ENCODE results near the gene ETV5. TPM values are rescaled to one million over a fixed set of nuclear protein-coding genes. Genes with fewer than 3 reads are reported as not detected.
A peak's percentile ranks its signal among the peaks of the same experiment; 100 is the strongest.

Gene ETV5
- total RNA-seq, 2 donors from 2014 or later, result 56.4 to 84.1 TPM

DNA sequence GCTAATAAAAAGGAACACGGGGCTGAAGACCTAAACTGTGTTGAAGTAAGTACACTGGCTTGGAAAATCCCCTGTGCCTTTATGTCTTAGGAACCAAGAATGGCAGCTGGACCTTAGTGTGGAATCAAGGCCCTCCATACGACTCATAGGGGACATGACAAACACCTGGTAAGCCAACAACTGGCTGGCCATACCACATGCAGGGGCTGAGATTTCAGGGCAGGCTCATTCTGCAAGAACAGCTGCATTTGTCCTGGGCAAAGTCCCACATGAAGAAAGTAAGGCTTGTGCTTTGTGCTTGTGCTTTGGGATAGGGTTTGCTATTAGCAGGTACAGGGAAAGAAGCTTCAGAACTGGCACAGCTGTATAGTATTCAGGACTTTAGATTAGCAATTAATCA lies 18.0 kb downstream of the ETV5 start:
- H3K27me3 ChIP-seq (ENCODE audit: control insufficient read depth, insufficient read depth, low read length, poor library complexity, severe bottlenecking), result no peaks in the 10 kb centered on the region
- TF ChIP-seq, protein P1, sequence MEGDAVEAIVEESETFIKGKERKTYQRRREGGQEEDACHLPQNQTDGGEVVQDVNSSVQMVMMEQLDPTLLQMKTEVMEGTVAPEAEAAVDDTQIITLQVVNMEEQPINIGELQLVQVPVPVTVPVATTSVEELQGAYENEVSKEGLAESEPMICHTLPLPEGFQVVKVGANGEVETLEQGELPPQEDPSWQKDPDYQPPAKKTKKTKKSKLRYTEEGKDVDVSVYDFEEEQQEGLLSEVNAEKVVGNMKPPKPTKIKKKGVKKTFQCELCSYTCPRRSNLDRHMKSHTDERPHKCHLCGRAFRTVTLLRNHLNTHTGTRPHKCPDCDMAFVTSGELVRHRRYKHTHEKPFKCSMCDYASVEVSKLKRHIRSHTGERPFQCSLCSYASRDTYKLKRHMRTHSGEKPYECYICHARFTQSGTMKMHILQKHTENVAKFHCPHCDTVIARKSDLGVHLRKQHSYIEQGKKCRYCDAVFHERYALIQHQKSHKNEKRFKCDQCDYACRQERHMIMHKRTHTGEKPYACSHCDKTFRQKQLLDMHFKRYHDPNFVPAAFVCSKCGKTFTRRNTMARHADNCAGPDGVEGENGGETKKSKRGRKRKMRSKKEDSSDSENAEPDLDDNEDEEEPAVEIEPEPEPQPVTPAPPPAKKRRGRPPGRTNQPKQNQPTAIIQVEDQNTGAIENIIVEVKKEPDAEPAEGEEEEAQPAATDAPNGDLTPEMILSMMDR (conservative IDR thresholded peaks at IDR 0.05), result no peak
- Mint-ChIP-seq H3K4me1 (peaks cover 45% of the 10 kb centered on the region), H3K9me3 (peaks cover 13% of the 10 kb centered on the region), H3K36me3 (ENCODE audit: low read depth) (peaks cover 87% of the 10 kb centered on the region), H3K27ac (no peak overlapping the region), H3K4me3 (no peak overlapping the region), H3K27me3 (ENCODE audit: insufficient read depth) (no peaks in the 10 kb centered on the region)
- H3K9ac ChIP-seq (ENCODE audit: extremely low read depth, low read length, poor library complexity, severe bottlenecking), result no peak overlapping the region
- DNase-seq, result no peak
- H3K4me3 ChIP-seq (ENCODE audit: low read length), result no peak overlapping the region
- WGBS, 2 experiments (ENCODE audit: insufficient coverage in 1 of 2, insufficient read length in 1 of 2), result 94 to 100% methylated on average over 2 of the region's 2 CpGs
- peaks cover 13% of the 10 kb centered on the region for H3K9me3 ChIP-seq (ENCODE audit: control insufficient read depth, low read length)
- peaks cover 18% of the 10 kb centered on the region for H3K4me1 ChIP-seq (ENCODE audit: control insufficient read depth, insufficient read depth, low read length)
- no peak overlapping the region for H3K27ac ChIP-seq (ENCODE audit: low read depth, low read length)
- peaks cover 26% of the 10 kb centered on the region for H3K36me3 ChIP-seq (ENCODE audit: control insufficient read depth, insufficient read depth, low read length)

DNA sequence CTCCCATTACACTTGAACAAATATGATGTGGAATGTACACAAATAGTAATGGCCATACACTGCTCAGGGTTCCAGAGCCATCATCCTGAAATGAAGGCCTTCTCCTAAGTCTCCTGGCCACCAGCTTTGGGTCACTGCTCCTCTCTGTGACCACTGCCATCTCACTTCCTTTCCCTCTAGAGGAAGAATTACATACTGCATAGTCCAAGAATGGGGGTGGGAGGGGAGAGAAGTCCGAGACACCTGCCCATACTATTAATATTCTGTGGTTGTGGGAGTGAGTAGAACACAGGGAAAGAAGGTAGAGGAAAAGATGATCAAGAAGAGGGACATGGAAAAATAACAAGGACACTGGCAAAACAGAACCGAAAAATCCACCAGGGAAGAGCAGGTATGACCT lies 20.6 kb downstream of the ETV5 start:
- Histone ChIP-seq H3K27ac (ENCODE audit: low read depth, low read length) (no peak overlapping the region), H3K4me1 (ENCODE audit: control insufficient read depth, insufficient read depth, low read length) (peaks cover 8% of the 10 kb centered on the region), H3K9me3 (ENCODE audit: control insufficient read depth, low read length) (peaks cover 13% of the 10 kb centered on the region), H3K9ac (ENCODE audit: extremely low read depth, low read length, poor library complexity, severe bottlenecking) (no peak overlapping the region), H3K4me3 (ENCODE audit: low read length) (no peak overlapping the region), H3K36me3 (ENCODE audit: control insufficient read depth, insufficient read depth, low read length) (peaks cover 29% of the 10 kb centered on the region), H3K27me3 (ENCODE audit: control insufficient read depth, insufficient read depth, low read length, poor library complexity, severe bottlenecking) (no peaks in the 10 kb centered on the region)
- no peak for DNase-seq
- Mint-ChIP-seq H3K27ac (no peak overlapping the region), H3K4me1 (peaks cover 35% of the 10 kb centered on the region), H3K27me3 (ENCODE audit: insufficient read depth) (no peaks in the 10 kb centered on the region), H3K36me3 (ENCODE audit: low read depth) (peaks cover 68% of the 10 kb centered on the region), H3K4me3 (no peak overlapping the region), H3K9me3 (peaks cover 13% of the 10 kb centered on the region)
- TF ChIP-seq, protein P1 (conservative IDR thresholded peaks at IDR 0.05), result peak; percentile 40
- WGBS, 2 experiments (ENCODE audit: insufficient coverage in 1 of 2, insufficient read length in 1 of 2), result 83 to 95% methylated on average over 1 of the region's 2 CpGs

- Histone ChIP-seq H3K27ac (ENCODE audit: low read depth, low read length) (no peak overlapping the region), H3K9me3 (ENCODE audit: control insufficient read depth, low read length) (peaks cover 13% of the 10 kb centered on the region), H3K36me3 (ENCODE audit: control insufficient read depth, insufficient read depth, low read length) (peaks cover 47% of the 10 kb centered on the region), H3K9ac (ENCODE audit: extremely low read depth, low read length, poor library complexity, severe bottlenecking) (no peak overlapping the region), H3K27me3 (ENCODE audit: control insufficient read depth, insufficient read depth, low read length, poor library complexity, severe bottlenecking) (no peaks in the 10 kb centered on the region), H3K4me3 (ENCODE audit: low read length) (no peak overlapping the region), H3K4me1 (ENCODE audit: control insufficient read depth, insufficient read depth, low read length) (no peaks in the 10 kb centered on the region)
- Mint-ChIP-seq H3K27ac (no peak overlapping the region), H3K9me3 (peaks cover 13% of the 10 kb centered on the region), H3K27me3 (ENCODE audit: insufficient read depth) (no peaks in the 10 kb centered on the region), H3K4me3 (no peak overlapping the region), H3K4me1 (peaks cover 41% of the 10 kb centered on the region), H3K36me3 (ENCODE audit: low read depth) (peaks cover 49% of the 10 kb centered on the region)
- TF ChIP-seq, protein P1 (conservative IDR thresholded peaks at IDR 0.05), result no peak
- 91 to 100% methylated on average over 3 to 4 of the region's 4 CpGs for WGBS, 2 experiments (ENCODE audit: insufficient coverage in 1 of 2, insufficient read length in 1 of 2)
- no peak for DNase-seq
Measured at GRCh38 chr3:186084264-186084663, 24.6 kb downstream of the ETV5 start.

Measured in endodermal cell (in vitro differentiated cells).